Posterior cingulate gyrus (tissue), 11 donors: ENCODE data around the gene TCFL5.

ENCODE experiments used
- DNase-seq, 10 donors: peaks; one replicate each; pipeline versions ENCODE4 v3.0.0 to v3.0.0-alpha.2; 2020 to 2021; ENCODE audit warnings: mixed read lengths in 3 of 10
- intact Hi-C: fragments of 100-400 bp; cut with DNase I; formaldehyde crosslinking; loops from one replicate; pipeline ENCODE4 v1.15.1; 2023

Gene TCFL5

DNA sequence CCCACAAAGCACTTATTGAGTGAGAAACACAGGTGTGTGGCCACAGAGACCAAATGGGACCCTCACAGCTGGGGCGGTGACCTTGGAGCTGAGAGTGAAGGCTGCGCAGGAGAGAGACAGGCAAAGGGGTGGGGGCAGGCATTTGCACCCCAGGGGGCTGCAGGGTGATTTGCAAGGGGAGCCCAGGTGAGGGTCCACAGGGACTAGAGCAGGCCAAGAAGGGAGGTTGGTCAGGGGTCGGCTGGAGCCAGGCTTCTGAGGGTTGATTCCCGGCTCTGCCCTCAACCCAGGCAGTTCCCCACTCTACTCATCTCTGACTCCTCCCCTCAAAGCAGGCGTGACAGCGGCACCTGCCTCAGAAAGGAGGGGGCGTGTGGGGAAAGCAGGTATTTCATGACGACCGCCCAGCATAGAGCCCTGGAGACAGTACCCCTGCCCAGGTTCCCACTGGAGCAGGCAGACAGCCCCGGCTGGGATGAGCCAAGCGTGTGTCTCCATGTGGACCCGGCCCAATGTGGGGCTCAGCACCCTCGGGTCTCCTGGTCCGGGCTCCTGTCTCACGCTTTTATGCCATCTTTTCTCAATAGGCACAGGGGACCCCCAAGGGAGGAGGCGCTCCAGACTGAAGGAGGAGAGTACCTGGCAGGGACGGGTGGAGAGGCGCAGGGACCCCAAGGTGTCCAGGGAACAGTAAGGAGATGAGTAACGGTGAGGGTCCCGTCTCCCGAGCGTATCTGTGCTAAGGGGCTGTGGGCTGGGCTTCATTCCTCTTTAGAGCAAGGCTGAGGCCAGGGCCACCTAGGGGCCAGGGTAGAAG is 68.5 kb downstream of the TCFL5 start:
- DNase-seq = no peak
- intact Hi-C loops = no loop called here

DNA sequence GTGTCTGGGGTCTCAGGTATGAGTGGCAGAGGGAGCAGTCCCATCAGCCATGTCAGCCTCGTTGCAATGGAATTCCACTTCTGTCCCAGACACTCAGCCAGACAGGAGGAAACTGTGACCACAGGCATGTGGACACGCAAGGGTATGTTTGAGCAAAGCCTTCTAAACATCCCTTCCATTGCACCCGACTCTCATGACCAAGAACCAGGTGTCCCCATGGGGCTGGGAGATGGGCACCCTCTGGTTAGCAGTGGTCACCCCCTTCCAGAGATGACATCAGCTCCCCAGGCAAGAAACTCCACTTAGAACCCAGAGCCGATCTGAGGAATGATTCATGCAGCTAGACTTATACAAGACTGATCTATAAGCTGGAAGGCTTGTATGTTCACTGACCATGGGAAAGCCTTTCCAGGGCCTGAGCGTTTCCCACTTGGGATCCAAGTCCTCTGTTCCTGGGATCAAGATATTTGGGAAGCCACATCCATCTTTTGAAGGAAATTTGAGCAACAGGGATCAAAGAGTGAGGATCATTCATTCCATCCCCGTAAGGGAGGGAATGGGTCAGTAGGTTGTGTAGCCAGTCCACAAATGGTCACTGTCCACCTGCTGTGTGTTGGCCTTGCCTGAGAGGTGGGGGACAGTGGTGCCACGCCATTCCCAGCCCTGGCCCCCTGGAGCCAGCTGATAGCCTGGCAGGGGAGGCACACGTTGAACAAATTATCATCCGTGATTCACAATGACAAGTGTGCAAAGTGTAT is 69.3 kb downstream of the TCFL5 start:
- no peak for DNase-seq
- intact Hi-C loops = no loop called here

DNA sequence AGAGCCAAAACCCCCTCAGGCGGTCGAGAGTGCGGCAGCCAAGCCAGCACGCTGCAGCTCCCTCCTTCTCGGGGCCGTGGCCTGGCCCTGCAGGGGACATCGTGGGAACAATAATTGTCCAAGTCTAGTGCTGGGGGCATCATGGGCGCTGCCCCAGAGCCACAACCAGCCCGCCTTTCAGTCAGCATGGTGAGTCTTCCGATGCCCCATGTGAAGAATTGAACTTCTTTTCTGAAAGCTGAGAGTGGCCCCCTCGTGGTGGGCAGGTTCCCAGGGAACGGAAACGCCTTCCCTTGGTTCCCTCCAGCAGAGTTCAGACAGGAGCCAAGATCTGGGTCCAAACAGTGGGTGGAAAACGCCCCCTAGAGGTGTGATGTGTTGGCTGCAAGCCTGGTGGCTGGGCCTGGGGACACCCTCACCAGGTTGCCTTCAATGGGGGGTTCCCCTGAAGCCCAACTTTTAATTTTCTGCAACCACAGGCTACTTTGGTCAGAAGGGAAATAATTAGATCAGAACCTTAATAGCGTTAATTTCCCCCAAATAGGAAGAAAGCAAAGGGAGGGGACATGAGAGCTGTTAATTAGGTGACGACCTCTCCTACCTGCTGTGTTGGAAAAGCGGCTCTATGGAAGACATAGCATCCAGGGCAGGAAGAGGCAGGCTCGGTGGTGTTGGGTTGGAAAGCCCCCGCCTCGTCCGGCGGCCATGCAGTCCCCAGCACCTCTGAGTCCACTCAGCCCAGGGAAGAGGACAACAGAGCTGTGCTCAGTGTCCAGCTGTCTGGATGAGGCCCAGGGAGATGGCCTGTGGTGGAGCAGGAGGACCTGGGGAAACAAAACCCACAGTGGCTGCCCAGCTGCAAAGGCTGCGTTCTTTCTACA is 70.1 kb downstream of the TCFL5 start:
- DNase-seq = peak; percentile 81 to 98 (median 92)
- intact Hi-C loops = loop anchor here (1.0 kb wide), 2 partner anchors 123 to 291 kb away; no protein-coding TSS in a partner anchor
